Smooth muscle cell (in vitro differentiated cells): ENCODE data around the gene DAPK1. TPM values are rescaled to one million over a fixed set of nuclear protein-coding genes. Genes with fewer than 3 reads are reported as not detected.

Experiments
- DNase-seq: peaks from one replicate; lab custom pipeline; 2025; ENCODE audit not compliant: unreplicated experiment; lab: John Stamatoyannopoulos, UW
- H2AFZ ChIP-seq: fragments of 200-600 bp; sonication (generic); 2 replicates; pipeline ENCODE4 v1.6.0; 2016; ENCODE audit warnings: antibody characterized with exemption, low read depth, mild to moderate bottlenecking
- H3F3A ChIP-seq: fragments of 200-600 bp; sonication (generic); 2 replicates; pipeline ENCODE4 v1.6.0; 2017; ENCODE audit warnings: antibody characterized with exemption, low read depth
- H3K27ac ChIP-seq: fragments of 200-600 bp; sonication (generic); 2 replicates; pipeline ENCODE4 v1.5.1; 2016; ENCODE audit warnings: low read depth, mild to moderate bottlenecking
- H3K27me3 ChIP-seq: fragments of 200-600 bp; sonication (generic); 2 replicates; pipeline ENCODE4 v1.6.1; 2016; ENCODE audit warnings: low read depth, mild to moderate bottlenecking
- H3K36me3 ChIP-seq: fragments of 200-600 bp; sonication (generic); 2 replicates; pipeline ENCODE4 v1.5.1; 2016; ENCODE audit warnings: low read depth
- H3K4me1 ChIP-seq: fragments of 200-600 bp; sonication (generic); 2 replicates; pipeline ENCODE4 v1.5.1; 2016; ENCODE audit warnings: low read depth
- H3K4me2 ChIP-seq: fragments of 200-600 bp; sonication (generic); 2 replicates; pipeline ENCODE4 v1.6.0; 2016; ENCODE audit warnings: mild to moderate bottlenecking
- H3K4me3 ChIP-seq: fragments of 200-600 bp; sonication (generic); 2 replicates; pipeline ENCODE4 v1.5.1; 2016; ENCODE audit warnings: mild to moderate bottlenecking
- H3K79me2 ChIP-seq: fragments of 200-600 bp; sonication (generic); 2 replicates; pipeline ENCODE4 v1.6.0; 2016; ENCODE audit warnings: low read depth, mild to moderate bottlenecking
- H3K9ac ChIP-seq: fragments of 200-600 bp; sonication (generic); 2 replicates; pipeline ENCODE4 v1.6.0; 2016; ENCODE audit warnings: low read depth
- H3K9me3 ChIP-seq: fragments of 200-600 bp; sonication (generic); replicated peaks from 2 replicates; pipeline ENCODE4 v1.5.1; 2016; ENCODE audit warnings: low read depth
- H4K20me1 ChIP-seq: fragments of 200-600 bp; sonication (generic); 2 replicates; pipeline ENCODE4 v1.6.0; 2016; ENCODE audit warnings: low read depth
- CTCF ChIP-seq: fragments of 200-600 bp; sonication (generic); IDR thresholded peaks from 2 replicates; pipeline ENCODE4 v1.5.1; 2017; ENCODE audit warnings: borderline replicate concordance, mild to moderate bottlenecking, antibody characterized with exemption; ENCODE audit not compliant: insufficient read depth, poor library complexity, severe bottlenecking
- WGBS: methylation state at CpG from one replicate; pipeline ENCODE4 v1.1.7; 2016; ENCODE audit warnings: low lambda C conversion rate; 5-methylcytosine and 5-hydroxymethylcytosine counted together
- polyA plus RNA-seq: library from polyadenylated mRNA; unstranded; fragments of >200 nt; fragmentation: Nextera tagmentation; extraction: Ambion mirVana; gene quantifications from 2 replicates; pipeline ENCODE4 v1.2.1, GENCODE V29; 2016
- total RNA-seq: library from RNA; depleted of rRNA; stranded (reverse); fragments of >200 nt; gene quantifications from 2 replicates; pipeline ENCODE4 v1.2.3, GENCODE V29; 2014

The DAPK1 gene
- total and polyA plus RNA-seq, 2 experiments from 2014 or later, result 12.6 to 20.3 TPM

DNA sequence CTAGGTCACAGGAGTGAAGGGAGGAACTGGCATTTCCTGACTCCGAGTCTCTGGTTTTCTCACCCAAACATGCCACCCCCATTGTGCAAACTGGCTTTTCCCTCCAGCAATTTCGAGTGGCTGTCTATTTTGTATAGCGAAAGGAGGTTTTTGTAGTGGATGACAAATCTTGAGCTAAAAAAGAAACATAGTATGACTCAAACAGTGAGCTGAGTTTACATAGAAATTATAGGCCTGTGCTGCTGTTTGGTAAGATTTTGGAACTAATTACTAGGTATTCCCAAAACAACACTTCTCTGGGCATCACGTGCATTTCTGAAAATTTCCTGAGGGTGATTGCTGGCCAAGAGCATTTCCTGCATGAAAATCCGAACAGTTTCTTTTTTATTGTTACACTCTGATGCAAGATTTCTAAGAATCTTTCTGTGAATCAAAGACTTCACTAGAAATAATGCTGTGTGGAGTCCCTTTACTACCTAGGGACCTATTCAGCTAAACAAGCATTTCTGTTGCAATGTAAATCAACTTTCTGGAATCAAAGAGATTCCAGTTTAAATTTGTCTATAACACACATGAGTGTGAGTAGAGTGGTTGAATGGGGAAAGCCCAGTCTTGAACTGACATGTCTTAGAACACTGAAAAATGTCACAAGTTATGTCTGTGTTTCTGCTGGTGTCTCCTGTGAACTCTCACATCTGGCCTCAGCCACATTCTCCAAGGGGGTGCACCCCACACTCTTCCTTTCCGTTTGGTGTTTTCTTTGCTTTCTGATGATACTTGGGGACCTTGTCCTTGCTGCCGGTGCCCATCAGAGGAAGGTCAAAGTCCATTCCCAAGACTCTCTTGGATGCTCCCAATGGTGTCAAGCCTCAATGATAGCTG lies 33.3 kb upstream of the DAPK1 start:
- 46% methylated on average over 7 of the region's 7 CpGs for WGBS
- no peak for DNase-seq
- Histone ChIP-seq H3K4me3 (no peak overlapping the region), H3K9ac (no peak overlapping the region), H4K20me1 (no peaks in the 10 kb centered on the region), H3K9me3 (no peaks in the 10 kb centered on the region), H3K79me2 (no peaks in the 10 kb centered on the region), H3K4me2 (peak overlapping the region; percentile 2), H3F3A (no peaks in the 10 kb centered on the region), H3K4me1 (no peaks in the 10 kb centered on the region), H3K27ac (peak overlapping the region; percentile 20), H2AFZ (no peak overlapping the region), H3K27me3 (no peaks in the 10 kb centered on the region), H3K36me3 (no peaks in the 10 kb centered on the region)
- no peak for TF ChIP-seq CTCF

- Histone ChIP-seq H3K36me3 (no peaks in the 10 kb centered on the region), H3K4me1 (no peaks in the 10 kb centered on the region), H3F3A (no peaks in the 10 kb centered on the region), H3K27me3 (no peaks in the 10 kb centered on the region), H3K27ac (no peak overlapping the region), H2AFZ (no peak overlapping the region), H3K9ac (no peak overlapping the region), H3K4me3 (no peak overlapping the region), H3K4me2 (no peak overlapping the region), H3K9me3 (no peaks in the 10 kb centered on the region), H3K79me2 (no peaks in the 10 kb centered on the region), H4K20me1 (no peaks in the 10 kb centered on the region)
- no peak for TF ChIP-seq CTCF
- WGBS, result 100% methylated on average over 1 of the region's 1 CpG
- no peak for DNase-seq
Observed at GRCh38 chr9:87464992-87465378, 32.7 kb upstream of the DAPK1 start.

DNA sequence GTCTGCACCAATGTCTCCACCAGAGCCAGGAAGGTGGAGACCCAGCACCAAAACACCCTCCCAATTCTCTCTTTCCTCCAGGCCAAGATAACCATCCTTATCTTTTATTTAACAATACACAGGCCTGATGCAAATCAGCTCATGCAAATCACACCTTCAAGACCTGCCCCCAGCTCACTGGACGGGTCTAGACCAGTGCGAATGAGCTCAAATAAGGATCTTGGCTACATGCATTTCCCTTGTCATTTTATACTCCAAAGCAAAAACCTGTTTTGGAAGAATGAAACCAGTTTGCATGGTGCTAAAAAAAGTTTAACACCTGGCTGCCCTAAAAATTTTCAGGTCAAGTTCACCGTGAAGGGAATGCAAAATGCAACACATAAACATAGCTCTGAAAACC lies 31.9 kb upstream of the DAPK1 start:
- 68% methylated on average over 3 of the region's 3 CpGs for WGBS
- no peak for TF ChIP-seq CTCF
- H3K4me2 ChIP-seq, result no peak overlapping the region
- no peak overlapping the region for H2AFZ ChIP-seq
- no peaks in the 10 kb centered on the region for H3K27me3 ChIP-seq
- H4K20me1 ChIP-seq, result no peaks in the 10 kb centered on the region
- H3F3A ChIP-seq, result no peaks in the 10 kb centered on the region
- H3K27ac ChIP-seq, result no peak overlapping the region
- DNase-seq, result no peak
- no peak overlapping the region for H3K4me3 ChIP-seq
- H3K4me1 ChIP-seq, result no peaks in the 10 kb centered on the region
- no peaks in the 10 kb centered on the region for H3K9me3 ChIP-seq
- no peaks in the 10 kb centered on the region for H3K36me3 ChIP-seq
- H3K9ac ChIP-seq, result no peak overlapping the region
- no peaks in the 10 kb centered on the region for H3K79me2 ChIP-seq

- no peak overlapping the region for H3K4me3 ChIP-seq
- no peaks in the 10 kb centered on the region for H3K9me3 ChIP-seq
- no peaks in the 10 kb centered on the region for H3F3A ChIP-seq
- H3K36me3 ChIP-seq, result no peaks in the 10 kb centered on the region
- no peak overlapping the region for H3K27ac ChIP-seq
- WGBS, result 88% methylated on average over 6 of the region's 6 CpGs
- DNase-seq, result no peak
- no peak for TF ChIP-seq CTCF
- no peak overlapping the region for H3K4me2 ChIP-seq
- no peaks in the 10 kb centered on the region for H4K20me1 ChIP-seq
- no peaks in the 10 kb centered on the region for H3K79me2 ChIP-seq
- H2AFZ ChIP-seq, result no peak overlapping the region
- no peaks in the 10 kb centered on the region for H3K4me1 ChIP-seq
- H3K27me3 ChIP-seq, result no peaks in the 10 kb centered on the region
- H3K9ac ChIP-seq, result no peak overlapping the region
Observed at GRCh38 chr9:87467187-87467586, 30.5 kb upstream of the DAPK1 start.
